LNCaP clone FGC (cell line): ENCODE measurements around the gene CACNA1D.

Experiments
- DNase-seq: peaks from one replicate; pipeline ENCODE4 v3.0.0-alpha.2; 2011; ENCODE audit warnings: low read depth
- H3K4me3 ChIP-seq: 2 replicates; pipeline ENCODE4 v1.5.1; 2011; ENCODE audit warnings: mild to moderate bottlenecking, low read depth, low read length, control low read depth
- CTCF ChIP-seq: IDR thresholded peaks from 2 replicates; pipeline ENCODE4 v1.5.1; 2012; ENCODE audit warnings: mild to moderate bottlenecking; ENCODE audit not compliant: control insufficient read depth, insufficient read depth; ENCODE audit errors: extremely low read depth

CACNA1D gene

GRCh38 chr3:53585049-53585448 lies 90.6 kb downstream of the CACNA1D start:
- H3K4me3 ChIP-seq, result no peak overlapping the region
- DNase-seq, result no peak
- TF ChIP-seq CTCF, result no peak

GRCh38 chr3:53585627-53586026 lies 91.2 kb downstream of the CACNA1D start:
- DNase-seq, result no peak
- H3K4me3 ChIP-seq, result no peak overlapping the region
- no peak for TF ChIP-seq CTCF

DNA sequence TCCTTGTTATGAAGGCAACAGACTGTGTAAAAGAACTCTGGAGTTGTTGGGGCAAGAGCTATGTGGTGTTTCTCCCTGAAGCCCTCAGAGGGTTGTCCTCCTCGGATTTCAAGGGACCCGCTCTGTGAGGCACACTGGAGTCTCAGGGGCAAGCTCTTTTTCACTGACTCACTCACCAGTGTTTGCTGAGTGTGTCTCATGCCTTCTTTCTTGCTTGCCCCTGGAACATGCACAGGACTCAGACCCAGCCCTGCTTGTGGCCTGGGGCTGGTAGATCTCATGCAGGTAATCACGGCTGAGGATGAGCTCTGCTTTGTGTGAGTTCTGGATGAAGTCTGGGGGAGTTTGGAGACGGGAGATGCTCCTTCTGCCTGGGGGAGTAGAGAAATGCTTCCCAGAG lies 93.7 kb downstream of the CACNA1D start:
- no peak for DNase-seq
- no peak for TF ChIP-seq CTCF
- H3K4me3 ChIP-seq, result no peak overlapping the region

DNA sequence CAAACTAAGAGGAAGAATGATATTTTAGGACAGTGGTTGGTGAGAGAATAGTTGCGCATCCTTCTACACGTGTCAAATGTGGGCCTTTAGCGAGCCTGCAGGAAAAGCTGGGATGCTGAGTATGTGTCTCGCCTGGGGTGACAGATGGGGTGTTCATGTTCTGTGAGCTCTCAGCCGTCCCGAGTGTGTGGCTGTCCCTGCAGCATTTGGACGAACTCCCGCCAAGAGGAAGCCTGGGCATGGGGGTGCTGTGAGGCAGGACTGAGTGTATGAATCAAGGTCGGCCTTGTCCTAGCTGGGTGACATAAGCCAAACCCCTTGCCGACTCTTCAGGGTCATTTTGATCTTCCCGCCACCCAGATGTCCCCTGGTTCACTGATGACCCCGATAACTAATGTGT lies 94.8 kb downstream of the CACNA1D start:
- TF ChIP-seq CTCF, result no peak
- no peak overlapping the region for H3K4me3 ChIP-seq
- no peak for DNase-seq

DNA sequence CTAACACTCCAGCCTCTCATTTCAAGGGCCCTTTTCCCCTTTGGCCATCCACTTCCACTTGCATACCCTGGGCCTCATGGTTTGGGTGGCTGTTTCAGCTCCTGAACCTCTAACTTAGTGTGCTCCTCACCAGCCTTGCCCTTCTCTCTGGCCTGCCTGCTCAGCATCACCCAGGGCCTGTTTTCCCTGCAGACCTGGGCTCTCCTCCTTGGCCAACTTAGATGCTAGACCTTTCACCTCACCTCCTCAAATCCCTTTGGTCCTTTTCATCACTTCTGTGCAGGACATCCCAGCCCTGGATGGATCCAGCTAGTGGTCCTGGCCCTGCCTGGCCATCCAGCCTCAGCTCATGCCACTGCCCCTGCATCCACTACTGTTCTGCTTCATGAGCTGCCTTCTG lies 95.4 kb downstream of the CACNA1D start:
- H3K4me3 ChIP-seq, result no peak overlapping the region
- DNase-seq, result no peak
- TF ChIP-seq CTCF, result no peak

DNA sequence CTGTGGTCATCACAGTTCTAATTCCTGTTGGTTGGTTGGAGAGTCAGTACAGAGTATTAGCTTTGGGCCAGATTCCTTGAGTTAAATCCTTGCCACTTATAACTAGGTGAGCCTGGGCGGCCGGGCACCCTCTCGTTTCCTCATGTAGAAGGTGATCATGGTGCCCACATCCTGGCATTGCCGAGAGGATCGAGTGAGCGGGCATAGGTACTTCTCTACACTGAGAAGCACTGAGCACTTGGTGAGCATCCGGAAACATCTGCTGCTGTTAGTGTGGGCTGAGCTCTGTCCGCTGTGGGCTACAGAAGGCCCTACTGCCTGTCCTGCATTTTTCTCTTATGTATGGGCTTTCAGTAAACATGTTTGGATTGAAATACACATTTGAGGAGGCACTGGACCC lies 96.2 kb downstream of the CACNA1D start:
- H3K4me3 ChIP-seq, result no peak overlapping the region
- TF ChIP-seq CTCF, result no peak
- DNase-seq, result no peak

DNA sequence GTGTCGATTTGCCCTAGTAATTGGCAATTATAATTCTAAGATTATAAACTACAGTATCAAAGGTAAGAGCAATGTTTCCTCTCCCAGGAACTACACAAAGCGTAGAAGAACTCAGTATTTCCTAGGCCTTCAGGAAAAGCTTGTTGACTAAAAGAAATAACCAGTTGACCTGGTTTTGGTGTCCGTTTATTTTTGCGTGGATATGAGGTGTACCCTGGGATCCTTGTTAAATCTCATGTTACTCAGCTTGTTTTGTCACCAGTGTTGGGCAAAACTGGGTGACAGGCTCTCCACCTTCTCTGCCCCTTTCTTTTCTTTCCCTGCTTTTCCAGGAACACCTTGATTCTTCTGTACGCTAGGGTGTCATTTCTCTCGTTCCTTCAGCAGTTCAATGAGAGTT lies 97.2 kb downstream of the CACNA1D start:
- no peak overlapping the region for H3K4me3 ChIP-seq
- TF ChIP-seq CTCF, result no peak
- peak; percentile 42 for DNase-seq
